GM21447 (cell line): ENCODE results near the gene A4GALT.
"Not testable (repeated sequence)": the region's sequence is repeated elsewhere in the genome, so short reads cannot be mapped to it uniquely, and the experiment has no call there.

ENCODE experiments used
- ATAC-seq: cut with Tn5 transposase; IDR thresholded peaks from one replicate; pipeline ENCODE4 v1.9.1; 2021; ENCODE audit not compliant: unreplicated experiment

A4GALT gene

DNA sequence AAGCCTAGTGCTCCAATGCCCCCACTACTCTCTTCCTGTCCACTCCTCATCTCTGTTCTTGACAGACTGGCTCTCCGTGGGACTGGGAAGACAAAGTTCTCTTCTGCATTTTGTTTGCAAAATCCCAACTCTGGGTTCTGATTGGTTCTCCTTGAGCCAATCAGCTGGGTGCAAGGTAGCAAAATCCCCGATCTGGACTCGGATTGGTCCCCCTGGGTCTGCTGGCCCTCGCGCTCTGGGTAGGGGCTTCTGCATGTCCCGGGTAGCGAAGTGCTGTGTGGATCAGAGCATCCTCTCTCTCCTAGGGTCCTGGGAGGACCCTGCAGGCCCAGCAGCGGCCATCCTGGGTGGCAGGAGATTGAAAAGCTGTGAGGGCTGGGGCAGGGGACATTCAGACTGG, 22.3 kb upstream of the A4GALT start:
- ATAC-seq, result no peak

DNA sequence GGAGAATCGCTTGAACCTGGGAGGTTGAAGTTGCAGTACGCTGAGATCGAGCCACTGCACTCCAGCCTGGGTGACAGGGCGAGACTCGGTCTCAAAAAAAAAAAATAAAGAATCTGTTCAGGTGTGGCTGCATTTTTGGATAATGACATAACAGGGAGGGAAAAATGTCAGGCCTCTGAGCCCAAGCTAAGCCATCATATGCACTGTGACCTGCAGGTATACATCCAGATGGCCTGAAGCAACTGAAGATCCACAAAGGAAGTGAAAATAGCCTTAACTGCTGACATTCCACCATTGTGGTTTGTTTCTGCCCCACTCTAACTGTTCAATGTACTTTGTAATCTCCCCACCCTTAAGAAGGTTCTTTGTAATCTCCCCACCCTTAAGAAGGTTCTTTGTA, 19.6 kb upstream of the A4GALT start:
- not testable (repeated sequence) for ATAC-seq

DNA sequence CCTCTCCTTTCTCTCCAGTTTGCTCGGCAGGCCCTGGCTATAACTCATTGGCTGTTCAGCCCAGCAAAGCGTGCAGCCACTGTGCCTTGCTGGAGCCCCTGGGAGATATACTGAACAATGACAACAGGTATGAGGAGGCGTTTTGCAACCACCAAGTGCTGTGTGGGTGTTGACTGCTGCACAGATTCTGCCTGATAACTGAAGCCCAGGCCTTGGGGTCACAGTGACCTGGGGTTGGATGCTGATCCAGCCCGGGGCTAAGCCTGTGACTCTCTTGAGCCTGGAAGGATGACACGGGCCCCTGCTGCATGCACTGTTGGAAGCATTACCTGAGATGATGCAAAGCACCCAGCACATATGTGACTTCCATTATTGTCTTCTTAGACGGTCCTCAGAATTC, 13.7 kb upstream of the A4GALT start:
- no peak for ATAC-seq

DNA sequence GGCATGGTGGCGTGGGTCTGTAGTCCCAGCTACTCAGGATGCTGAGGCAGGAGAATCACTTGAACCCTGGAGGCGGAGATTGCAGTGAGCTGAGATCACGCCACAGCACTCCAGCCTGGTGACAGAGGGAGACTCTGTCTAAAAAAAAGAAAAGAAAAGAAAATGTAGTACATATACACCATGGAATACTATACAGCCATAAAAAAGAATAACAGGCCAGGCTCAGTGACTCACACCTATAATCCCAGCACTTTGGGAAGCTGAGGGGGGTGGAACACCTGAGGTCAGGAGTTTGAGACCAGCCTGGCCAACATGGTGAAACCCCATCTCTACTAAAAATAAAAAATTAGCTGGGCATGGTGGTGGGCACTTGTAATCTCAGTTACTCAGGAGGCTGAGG, 12.7 kb upstream of the A4GALT start:
- not testable (repeated sequence) for ATAC-seq

DNA sequence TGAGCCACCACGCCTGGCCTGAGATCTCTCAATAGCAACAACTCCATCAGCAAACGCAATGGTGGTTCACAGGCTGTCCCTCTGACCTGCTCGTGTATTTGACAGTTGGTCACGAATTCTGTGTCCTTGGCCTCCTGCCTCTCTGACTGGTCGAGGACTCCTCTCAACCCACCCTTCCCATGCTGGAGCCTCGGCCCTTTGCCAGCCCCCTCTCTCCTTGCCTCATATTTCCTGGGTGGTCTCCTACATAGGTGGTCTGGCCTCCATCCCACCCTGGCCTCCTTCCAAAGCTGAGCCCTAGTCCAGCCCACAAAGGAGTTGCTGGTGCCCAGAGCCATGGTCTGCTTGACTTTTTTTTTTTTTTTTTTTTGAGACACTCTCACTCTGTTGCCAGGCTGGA, 11.4 kb upstream of the A4GALT start:
- no peak for ATAC-seq

DNA sequence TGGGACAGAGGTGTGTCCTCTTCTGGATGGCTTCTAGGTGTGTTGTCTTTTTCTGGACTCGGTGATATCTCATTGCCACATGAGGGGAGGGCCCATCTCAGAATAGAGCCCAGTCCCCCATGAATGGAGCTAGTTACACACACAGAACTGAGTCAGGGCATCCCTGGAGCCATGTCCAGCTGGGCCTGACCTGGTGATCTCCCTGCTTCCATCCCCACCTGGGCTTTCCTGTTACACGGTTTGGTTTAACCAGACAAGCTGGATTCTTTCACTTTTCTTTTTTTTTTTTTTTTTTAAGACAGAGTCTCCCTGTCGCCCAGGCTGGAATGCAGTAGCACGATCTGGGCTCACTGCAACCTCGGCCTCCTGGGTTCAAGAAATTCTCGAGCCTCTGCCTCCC, 6.1 kb upstream of the A4GALT start:
- ATAC-seq, result no peak

DNA sequence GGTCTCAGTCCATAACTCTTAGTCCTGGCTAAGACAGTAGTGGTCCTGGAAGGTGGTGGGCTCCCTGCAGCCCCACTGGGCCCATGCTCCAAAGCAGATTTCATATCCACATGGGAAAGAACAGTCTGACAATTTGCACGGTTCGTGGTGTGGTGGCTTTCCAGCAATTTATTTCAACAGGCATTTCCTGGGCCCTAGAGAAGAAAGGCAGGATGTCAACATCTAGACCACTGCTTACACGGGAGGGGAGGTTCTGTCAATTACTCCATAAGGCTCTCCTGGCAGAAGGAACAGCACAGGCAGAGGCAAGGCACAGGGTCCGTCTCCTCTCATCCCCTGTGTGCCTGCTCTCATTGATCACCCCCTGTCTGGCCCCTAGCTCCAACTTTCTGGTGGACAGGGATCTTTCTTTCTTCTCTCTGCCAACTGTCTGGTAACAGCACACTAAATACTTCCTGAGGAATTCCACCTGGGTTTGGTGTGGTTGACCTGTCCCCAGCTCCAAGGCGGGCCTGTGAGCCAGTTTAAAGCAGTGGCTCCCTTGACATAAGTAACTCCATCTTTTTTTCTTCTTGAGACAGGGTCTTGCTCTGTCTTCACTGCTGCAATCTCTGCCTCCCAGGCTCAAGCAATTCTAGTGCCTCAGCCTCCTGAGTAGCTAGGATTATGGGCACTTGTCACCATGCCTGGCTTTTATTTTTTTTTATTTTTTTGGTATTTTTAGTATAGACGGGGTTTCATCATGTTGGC, 5.1 kb upstream of the A4GALT start:
- no peak for ATAC-seq

DNA sequence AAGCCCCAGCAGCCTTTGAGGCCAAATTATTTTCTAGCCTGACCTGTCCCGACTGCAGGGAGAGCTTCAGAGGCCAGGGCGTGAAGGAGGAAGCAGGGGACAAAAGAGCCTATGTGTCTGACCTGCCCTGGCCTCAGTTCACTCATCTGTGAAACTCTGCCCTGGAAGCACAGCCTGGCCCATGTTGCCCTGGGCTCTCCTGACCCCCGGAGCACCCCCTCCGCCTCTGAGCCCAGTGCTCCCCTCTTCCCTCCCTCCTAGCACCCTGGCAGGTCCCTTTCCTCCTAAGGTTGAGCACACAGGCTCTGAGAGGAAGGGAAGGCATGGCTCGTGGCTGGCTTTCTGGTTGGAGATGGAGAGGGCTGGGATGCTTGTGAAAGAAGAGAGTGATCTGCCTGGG, 3.4 kb upstream of the A4GALT start:
- ATAC-seq, result no peak

DNA sequence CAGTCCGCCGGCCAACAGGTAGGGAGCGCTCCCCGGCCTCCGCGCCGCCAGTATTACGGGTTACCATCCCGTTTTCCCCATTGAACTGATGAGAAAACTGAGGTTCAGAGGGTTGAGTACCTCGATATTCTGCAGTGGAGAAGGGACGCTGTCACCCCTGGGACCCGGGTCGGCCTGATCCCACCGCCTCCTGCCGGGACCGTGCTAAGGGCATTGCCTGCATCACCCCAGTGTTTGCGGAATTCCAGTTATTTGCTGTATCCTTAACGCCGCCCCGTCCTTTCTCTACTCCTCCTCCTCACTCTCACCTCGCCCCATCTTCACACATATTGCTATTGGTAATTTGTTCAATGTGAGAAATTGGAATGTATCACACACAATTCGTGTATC, 370 bp upstream of the A4GALT start:
- ATAC-seq, result no peak

DNA sequence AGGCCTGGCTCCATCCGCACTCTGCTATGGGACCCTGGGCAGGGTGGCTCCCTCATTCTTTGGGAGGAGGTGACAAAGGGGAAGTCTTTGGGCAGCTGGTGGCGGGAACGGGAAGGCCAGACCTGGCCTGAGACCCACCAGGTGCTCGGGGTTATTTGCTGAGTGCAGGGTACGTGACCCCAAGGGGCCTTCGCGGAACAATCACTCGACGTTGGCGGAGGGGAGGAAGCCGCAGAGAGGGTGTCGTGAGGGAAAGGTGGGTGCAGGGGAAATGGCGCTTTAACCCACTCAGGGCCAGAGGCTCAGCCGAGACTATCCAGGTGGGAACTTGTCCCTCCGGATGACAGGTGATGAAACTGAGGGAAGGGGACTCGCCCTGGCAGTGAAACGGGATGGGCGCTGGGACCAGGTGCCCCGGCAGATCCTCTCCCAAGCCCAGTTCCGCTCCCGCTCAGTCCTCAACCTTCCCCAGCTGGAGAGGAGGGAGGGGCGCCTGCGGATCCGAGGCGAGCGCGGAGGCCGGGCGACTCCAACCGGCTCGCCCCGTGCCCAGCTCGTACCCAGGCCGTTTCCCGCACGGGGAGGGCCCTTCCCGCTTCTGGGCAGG, 911 bp downstream of the A4GALT start:
- no peak for ATAC-seq

DNA sequence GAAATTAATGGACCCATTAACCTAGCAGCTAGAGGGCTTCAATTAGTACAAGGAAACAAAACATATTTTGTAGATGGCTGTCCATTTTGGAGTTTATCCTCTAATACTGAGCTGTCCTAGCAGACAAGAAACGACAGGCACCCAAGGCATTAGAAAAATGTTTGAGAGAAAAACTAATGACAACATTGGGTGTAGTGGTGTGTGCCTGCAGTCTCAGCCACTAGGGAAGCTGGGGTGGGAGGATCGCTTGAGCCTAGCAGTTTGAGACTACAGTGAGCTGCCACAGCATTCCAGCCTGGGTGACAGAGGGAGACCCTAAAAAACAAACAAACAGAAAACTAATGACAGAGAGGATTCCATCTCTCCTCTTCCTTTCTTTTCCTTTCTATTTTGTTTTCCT, 1.5 kb downstream of the A4GALT start:
- no peak for ATAC-seq

DNA sequence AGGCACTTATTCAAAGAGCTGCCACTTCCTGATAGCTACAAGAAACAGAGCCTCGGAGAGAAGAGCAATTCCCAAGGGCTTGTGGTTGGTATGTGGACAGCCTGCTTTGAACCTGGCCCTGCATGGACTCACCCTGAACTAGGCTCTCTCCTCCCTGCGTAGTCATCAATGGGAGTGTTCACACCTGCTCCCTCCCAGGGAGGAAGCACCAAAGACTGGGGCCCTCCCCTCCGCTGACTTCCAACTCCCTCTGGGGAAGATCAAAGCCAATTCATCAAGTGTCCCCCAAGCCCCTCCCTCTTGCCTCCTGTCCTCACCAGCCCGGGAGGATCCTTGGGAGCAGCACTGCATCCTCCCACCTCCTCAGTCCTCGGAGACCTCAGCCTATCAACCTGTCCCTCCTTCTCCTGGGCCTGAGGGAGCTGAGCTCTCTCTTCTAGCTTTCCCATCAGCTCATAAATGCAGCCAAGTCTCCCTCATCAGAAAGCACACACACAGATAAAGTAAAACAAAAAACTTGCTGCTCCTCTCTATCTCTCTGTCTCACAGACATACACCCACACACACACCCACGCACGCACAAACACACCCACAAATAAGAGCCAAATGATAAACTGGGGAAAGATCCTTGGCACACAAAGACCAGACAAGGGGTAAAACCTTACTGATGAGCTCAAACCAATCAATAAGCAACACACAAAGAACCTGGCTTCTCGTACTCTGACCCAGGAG, 3.3 kb downstream of the A4GALT start:
- peak; percentile 40 for ATAC-seq

DNA sequence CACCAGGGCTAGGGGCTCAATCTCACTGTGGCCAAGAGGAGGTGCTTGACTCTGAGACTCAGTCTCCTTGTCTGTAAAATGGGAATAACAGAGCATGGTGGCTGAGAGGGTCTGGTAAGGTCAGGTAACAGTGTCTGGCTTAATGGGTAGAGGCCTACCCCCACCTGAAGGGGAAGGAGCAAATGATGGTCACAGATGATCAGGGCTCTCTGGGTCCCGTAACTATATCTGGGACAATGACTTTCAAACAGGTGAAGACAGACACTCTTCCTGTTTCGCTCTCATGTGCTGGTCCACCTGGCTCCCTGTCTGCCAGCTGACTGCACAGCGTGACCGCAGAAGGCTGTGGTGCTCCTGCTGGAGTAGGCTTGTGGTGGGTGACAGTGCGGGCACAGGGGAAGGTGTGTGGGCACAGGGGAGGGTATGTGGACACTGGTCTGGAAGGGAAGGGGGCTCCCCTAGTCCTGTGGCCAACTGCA, 4.0 kb downstream of the A4GALT start:
- peak; percentile 51 for ATAC-seq

DNA sequence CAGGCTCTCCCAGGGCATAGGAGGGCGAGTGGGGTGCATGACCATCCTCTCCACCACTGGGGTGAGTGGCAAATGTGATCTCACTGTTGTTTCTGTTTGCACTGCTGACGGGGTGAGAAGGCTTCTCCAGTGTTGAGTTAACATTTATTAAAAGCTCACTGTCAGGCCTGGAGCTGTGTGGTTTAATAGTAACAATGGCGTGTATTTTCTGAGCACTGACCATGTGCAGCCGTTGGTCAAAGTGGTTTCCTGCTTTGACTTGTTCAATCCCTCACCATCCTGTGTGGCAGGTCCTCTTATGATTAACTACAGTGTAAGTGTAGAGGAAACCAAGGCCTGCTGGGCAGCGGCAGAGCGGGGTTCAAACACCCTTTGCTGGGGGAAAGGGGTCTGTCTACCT, 4.4 kb downstream of the A4GALT start:
- peak; percentile 25 for ATAC-seq

DNA sequence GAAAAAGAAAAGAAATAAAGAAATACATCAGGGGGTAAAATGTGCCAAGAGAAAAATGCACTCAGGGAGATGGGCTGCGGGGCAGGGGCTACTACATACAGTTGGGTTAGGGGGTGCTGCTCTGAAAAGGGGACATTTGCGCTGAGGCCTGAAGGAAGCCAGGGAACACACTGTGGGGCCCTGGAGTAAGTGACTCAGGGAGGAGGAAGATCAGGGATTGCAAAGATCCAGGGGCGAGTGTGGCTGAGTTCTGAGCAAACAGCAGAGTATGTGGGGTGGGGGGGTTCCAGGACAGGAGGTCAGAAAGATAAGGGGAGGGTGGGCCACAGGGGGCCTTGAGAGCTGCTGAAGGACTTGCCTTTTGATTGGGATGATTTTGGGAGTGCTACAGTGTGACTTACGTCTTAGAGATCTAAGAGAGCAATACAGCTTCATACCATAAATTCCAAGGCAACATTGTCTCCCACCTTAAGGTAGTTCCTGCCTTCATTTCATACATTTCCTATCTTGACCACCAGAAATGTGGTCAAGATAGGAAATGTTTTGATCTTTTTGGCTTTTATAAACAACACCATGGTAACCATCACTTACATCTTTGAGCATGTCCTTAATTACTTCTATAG, 5.8 kb downstream of the A4GALT start:
- no peak for ATAC-seq

DNA sequence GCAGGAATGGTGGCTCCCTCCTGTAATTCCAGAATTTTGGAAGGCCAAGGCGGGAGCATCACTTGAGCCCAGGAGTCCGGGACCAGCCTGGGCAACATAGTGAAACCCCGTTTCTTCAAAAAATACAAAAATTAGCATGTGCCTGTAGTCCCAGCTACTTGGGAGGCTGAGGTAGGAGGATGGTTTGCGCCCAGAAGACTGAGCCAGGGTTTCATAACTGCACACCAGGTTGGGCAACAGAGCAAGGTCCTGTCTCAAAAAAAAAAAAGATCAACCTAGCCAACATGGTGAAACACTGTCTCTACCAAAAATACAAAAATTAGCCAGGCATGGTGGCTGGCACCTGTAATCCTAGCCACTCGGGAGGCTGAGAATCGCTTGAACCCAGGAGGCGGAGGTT, 6.4 kb downstream of the A4GALT start:
- no peak for ATAC-seq

DNA sequence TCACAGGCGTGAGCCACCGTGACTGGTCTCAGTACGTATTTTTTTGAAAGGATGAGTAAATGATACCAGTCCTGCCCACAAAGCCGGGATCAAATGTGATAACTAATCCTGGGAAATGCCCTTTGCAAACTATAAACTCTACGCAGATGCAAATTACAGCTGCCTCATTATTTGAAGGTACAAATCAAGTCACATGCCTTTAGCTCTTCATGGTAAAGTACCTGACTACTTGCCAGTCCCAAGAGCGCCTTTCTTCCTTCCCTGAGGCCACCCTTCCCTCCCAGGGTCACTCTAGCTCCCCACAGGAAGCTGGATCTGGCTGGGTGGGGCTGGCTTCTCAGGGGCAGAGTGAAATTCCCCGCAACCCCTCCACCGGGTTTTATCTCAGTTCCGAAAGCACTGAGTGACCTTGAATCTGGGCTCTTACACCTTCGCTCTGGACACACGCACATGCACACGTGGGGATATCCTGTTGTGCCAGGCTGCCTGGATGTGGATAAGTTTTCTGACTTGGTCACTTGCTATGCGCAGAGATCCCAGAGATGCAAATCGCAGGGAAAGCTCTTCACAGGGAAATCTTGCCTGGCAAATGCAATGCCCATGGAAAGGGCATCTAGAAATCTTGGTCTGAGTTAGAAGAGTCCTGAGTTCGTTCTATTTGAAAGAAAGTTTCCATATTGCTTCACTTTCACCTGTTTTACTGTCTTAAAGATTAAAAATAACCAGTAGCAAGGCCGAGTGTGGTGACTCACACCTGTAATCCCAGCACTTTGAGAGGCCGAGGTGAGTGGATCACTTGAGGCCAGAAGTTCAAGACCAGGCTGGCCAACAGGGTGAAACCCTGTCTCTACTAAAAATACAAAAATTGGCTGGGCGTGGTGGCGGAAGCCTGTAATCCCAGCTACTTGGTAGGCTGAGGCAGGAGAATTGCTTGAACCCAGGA, 8.5 kb downstream of the A4GALT start:
- ATAC-seq, result no peak

DNA sequence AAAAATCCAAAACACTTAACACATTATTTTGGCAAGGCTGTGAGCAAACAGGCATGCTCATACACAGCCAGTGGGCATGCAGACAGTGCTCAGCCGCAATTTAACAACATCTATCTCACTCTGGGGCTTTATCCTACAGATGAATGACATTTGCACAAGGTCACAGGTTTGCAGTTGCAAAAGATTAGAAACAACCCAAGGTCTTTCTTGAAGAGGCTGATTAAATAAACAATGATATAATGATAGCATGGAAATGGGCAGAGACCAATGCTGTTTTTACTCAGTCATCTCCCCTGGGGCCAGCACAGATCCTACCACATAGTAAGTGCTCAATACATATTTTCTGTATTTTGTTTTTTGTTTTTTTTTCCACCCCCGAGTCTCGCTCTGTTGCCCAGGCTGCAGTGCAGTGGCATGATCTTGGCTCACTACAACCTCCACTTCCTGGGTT, 9.4 kb downstream of the A4GALT start:
- ATAC-seq, result no peak

DNA sequence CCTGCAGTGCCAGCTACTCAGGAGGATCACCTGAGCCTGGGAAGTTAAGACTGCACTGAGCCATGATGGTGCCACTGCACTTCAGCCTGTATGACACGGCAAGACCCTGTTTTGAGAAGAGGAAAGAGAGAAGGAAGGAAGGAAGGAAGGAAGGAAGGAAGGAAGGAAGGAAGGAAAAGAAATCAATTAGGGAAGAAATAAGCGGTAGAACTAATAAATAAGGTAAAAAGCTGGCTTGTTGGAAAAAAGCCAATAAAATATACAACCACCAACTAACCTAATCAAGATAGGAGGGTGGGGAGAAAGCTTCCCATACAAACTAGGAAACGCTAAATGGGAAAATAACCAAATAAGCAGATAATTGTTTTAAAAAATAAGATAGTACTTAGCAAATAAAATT, 12.3 kb downstream of the A4GALT start:
- no peak for ATAC-seq

DNA sequence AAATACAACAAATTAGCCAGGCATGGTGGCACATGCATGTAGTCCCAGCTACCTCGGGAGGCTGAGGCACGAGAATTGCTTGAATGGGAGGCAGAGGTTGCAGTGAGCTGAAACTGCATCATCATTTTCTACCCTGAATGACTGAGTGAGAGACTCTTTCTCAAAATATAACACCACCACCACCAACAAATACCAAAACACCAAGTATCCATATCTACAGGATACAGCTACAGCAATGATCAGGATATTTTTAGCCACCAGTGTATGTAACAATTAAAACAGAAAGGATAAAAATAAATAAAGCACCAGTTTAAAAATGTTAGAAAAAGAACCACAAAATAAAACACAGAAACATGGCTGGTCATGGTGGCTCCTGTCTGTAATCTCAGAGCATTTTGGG, 13.2 kb downstream of the A4GALT start:
- no peak for ATAC-seq

DNA sequence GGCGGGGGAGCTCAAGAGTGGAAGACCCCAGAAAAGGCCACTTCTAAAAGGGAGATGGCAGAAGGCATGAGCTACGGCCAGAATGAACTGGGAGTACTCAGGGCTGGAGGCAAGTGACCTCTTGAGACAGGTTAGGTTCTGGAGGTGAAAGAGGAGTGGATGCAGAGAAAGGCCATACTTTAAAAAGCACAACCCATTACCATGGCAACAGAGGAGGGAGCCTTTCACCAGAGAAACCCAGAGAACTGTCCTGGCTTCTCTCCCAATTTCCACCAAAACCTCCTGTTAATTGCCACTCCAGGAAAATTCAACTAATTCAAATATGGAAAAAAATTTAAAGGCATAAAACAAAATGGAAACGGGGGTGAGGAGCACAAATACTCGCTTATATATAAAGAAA, 15.8 kb downstream of the A4GALT start:
- no peak for ATAC-seq
